Ammon's horn (tissue), 1 donor: Measurements from ENCODE around the gene TARP.
A peak's percentile ranks its signal among the peaks of the same experiment; 100 is the strongest.

ENCODE experiments used
- DNase-seq: peaks from one replicate; pipeline ENCODE4 v3.0.0-alpha.2; 2016; ENCODE audit warnings: low spot score

The TARP gene

DNA sequence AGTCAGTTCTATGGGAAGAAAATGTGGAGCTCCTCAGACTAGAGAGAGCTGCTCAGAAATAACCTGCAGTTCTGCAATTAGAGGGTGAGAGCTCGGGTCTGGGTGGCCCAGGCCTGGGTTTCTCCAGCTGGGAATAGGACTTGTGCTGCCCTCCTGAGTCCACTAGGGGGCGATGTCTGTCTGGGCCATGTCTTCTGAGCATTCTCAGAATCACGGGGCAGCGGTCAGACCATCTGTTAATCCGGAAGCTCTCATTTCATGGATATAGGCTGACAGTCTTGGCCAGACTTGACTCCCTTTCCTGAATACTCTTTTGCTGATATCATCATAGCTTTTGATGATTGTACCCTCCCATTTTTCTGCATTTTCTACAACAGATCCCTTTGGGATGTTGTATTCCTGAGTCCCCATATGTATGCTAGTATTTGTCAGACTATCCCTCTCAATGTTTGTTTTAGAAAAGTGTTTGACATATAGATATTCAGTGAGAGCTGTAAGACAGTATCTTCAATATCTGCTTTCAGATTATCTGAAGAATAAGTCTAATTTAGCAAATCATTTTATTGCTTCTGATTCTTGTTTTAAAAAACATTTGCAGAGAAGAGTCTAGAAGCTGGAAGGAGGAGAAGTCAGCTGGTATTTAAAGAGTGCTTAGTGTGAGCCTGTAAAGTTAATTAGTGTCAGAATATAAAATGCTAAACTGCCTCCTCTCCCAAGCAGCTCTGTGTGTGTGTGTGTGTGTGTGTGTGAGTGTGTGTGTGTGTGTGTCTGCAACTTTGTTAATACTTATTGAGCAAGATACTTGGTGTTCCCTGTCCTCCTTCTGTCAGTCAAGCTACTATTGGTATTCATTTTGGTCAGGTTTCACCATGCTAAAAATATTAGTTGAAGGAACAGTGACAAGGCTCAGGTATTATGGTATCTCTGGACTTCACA lies 57.4 kb downstream of the TARP start:
- peak; percentile 86 for DNase-seq

DNA sequence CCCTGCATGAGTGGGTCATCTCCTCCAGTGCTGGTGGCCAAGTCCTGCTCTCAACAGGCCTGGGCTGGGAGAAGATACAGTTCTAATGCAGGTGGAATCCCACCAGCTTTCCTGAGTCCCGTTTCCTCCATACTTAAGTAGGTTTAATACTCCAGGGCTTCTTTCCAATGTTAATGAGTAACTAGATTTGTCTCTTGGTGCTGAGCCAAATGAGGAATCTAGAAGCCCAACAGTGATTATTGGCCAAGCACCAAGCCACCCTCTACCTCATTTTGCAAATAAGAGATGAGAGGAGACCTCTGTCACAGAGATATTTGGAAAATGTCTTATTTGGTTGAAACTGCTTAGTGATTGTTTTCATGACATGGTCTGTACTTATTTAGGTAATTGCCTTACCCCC lies 58.3 kb downstream of the TARP start:
- DNase-seq: no peak

DNA sequence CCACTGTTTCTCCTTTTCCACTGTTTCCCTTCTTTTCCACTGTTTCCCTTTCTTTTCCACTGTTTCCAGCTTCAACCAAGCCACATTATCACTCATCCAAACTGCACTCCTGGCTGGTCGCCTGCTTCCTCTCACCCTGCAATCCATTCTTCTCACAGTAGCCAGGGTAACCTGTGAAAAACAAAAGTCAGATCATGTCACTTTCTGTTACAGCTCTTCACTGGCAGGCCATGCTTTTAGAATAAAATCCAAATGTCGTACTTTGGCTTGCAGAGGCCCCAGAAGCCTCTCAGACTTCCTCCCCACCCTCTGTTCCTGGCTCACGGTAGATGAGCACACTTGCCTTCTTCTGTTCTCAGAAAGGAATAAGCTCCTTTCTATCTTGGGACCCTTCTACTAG lies 61.5 kb downstream of the TARP start:
- DNase-seq: peak; percentile 72

DNA sequence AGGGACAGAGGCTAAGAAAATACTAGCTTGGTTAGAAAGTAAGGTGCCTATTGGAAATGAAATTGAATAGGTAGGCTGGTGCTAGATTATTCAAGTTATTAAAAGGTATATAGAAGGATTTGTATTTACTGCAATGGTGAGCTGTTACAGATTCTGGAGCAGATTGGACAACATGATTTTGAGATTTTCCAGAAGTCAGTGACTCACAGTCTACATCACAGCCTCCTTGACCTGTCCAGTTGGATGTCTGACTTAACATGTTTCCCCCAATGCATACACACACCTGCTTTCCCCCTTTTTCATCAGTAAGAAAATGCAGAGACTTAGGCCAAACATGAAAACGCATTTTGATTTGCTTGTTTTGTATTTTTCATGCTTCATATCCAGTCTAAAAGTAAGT lies 62.0 kb downstream of the TARP start:
- DNase-seq: no peak
